8988T (cell line): ENCODE data around the gene USH2A.

Experiments used
- DNase-seq: peaks from one replicate; pipeline ENCODE4 v3.0.0; 2011

Gene USH2A

GRCh38 chr1:216270086-216270773, 153.0 kb downstream of the USH2A start:
- DNase-seq, result no peak

DNA sequence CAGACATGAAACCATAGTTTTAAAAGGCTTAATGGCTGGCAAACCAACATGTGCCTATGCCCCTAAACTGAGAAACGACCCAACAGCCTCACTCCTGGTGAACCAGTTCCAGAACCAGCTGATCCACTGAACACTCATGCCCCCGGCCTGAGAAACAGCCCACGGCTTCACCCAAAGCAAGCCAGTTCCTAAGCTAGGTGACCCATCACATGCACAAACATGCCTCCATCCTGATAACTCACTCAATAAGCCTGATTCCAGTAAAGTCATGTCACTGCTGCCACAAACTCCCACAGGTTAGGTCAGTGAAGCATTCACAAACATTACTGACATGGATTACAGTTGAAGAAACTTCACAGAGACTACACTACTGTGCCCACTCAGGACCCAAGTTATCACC, 161.6 kb downstream of the USH2A start:
- DNase-seq, result no peak

GRCh38 chr1:216258856-216259255, 164.4 kb downstream of the USH2A start:
- no peak for DNase-seq

- no peak for DNase-seq
Observed at GRCh38 chr1:216258386-216258785, 164.9 kb downstream of the USH2A start.

DNA sequence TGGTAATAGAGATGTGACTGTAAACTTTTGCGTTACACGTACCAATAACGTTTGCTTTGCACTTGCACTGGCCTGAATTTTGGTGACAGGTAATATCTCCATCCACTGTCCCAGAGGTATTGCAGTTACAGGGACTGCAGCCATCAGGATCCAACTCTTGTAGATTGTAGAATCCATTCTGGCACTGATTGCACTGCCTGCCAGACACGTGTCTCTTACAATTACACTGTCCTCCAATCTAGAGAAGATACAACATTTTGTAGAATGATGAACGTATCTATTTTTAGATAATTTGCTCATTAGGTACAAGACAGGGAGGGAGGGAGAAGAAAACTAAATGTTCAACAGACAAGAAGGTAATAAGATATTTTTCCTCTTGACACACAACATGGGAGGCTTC, 172.4 kb downstream of the USH2A start:
- DNase-seq, result no peak

DNA sequence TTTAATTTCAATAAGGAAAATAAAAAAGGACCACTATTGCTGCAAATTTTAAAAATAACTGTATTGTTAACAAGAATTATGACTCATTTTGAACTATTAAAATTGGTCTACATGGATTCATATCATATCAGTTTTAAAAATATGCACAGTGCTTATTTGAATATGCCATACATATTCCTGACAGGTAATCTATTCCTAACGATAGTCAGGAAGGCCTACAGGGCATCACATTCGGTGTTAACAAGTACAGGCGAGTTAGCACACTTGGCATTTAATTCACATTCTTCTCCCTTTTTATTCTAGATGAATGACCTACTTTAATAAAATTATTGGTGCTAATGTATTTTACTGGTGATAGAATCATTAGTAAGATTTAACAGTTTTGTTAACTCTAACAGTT, 174.6 kb downstream of the USH2A start:
- DNase-seq, result no peak

DNA sequence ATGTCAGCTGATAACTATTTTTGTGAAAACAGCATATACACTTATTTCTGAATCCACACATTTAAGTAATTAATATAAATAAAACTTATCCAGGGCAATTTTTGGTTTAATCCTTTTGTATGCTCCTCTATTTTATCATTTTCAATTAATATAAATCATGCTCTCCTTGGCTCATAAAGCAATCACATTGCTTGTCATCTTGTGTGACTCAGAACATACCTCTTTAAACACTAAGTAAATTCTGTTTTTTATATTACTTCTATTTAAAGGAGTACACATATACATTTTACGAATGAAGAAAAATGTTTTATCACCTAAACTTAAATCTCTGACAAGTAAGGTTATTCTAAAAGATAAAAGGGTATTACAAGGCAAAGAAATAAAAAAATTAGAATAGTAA, 175.3 kb downstream of the USH2A start:
- no peak for DNase-seq

GRCh38 chr1:216246577-216247203, 176.6 kb downstream of the USH2A start:
- no peak for DNase-seq

- DNase-seq, result no peak
Observed at GRCh38 chr1:216238844-216239243, 184.4 kb downstream of the USH2A start.

DNA sequence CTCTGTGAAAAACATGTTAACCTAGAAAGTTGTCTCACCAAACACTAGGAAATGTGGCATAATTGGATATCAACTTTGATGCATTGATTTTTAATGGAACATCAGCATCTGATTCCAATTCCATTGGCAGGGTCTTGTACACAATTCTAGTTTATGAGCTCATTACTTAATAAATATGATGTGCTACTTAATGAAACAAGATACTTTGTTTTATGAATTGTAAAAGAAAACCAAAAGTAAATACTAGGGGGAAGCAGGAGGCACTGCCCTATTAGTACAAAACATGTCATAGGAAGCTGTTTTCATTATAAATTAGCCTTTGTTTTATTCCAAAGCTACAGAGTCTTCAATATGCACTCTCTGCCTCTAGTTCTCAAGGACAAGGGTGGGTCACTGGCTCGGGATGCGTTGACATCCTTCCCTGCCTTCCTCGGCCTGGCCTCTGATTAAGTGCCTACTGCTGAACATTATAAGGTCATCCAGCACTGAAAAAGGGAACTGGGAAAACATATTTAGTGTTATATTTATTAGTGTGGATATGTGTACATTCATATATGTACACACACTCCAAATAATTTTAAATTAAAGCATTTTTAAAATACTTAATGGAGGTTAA, 185.2 kb downstream of the USH2A start:
- DNase-seq, result no peak

DNA sequence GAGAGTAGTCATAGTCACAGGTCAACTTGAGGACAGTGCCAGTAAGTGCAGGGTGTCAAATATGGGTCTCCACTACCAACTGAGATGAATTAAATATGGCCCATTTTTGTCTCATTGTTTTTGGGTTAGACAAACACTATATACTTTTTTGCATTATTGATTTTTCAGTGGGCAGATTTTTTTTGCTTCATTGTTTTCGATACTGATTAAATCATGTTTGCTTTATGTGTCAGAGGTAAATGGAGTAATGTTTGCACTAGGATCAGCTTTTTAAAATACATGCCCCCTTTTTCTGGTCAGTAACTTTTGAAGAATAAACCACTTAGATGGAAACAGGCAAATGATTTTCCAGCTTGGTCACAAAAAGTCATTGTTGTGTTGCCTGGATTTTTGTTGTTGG, 199.0 kb downstream of the USH2A start:
- no peak for DNase-seq

DNA sequence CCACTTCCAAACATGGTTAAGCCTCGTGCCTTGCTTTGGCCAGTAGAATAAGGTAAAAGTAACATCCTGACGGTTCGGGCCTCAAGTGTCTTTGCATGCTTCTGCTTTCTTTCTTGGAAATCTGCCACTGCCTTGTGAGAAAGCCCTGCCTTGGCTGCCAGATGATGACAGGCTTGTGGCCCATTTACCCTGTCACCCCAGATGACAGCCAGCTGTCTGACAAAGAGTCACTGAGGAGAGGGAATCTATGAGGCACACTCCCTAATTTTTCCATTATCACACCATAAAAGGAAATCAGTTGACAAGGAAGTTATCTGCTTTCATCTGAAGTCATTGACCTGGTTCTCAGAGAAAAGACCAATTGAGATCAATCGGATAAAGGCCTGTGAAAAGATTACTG, 199.8 kb downstream of the USH2A start:
- no peak for DNase-seq

DNA sequence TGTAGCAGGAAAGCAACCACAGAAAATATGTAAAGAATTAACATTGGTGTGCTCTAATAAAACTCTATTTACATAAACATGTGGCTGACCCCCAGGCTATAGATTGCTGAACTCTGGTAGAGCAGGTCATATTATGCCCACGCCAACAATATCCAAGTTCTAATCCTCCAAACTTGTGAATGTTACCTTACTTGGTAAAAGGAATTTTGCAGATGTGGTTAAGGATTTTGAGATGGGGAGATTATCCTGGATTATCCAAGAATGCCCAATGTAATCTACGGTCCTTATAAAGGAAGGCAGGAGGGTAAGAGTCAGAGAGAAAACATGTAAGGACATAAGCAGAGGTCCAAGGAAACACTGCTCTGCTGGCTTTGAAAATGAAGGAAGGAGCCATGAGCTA, 201.0 kb downstream of the USH2A start:
- DNase-seq, result no peak

DNA sequence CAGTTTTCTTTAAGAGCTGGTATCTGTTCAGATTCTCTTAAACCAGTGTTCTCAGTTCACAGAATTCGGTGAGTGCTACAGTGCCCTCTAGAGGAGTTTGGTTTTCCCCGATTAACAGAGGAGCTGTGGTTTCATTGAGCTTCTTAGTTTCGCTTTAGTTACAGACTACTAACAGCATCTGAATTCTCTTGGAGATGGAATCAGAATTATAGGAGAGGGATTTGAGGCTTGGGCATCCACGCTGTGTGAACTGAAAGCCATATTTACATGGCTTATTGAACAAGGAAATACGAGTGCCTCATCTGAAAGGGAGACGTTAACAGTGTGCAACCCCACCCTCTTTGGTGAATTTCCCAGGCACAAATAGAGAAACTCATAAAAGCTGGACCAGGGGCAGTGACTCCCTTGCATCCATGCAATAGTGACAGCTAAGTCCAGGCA, 202.0 kb downstream of the USH2A start:
- DNase-seq, result no peak

- DNase-seq, result no peak
Observed at GRCh38 chr1:216216305-216216704, 206.9 kb downstream of the USH2A start.

GRCh38 chr1:216215169-216215568, 208.1 kb downstream of the USH2A start:
- DNase-seq, result no peak

DNA sequence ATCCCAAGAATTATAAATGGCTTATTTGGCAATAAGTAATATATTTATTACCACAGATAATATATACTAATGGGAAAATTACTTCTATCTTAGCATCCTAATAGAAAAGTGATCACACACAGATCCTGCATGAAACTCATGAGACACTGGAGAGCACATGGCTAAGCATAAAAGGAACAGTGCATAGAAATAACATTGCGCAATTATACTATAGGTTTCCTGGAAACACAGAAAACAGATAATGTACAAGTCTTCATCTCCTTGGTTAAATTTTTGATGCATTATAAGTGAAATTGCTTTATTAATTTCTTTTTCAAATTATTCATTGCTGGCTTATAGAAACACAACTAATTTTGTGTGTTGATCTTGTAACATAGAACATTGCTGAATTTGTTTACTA, 210.4 kb downstream of the USH2A start:
- no peak for DNase-seq

DNA sequence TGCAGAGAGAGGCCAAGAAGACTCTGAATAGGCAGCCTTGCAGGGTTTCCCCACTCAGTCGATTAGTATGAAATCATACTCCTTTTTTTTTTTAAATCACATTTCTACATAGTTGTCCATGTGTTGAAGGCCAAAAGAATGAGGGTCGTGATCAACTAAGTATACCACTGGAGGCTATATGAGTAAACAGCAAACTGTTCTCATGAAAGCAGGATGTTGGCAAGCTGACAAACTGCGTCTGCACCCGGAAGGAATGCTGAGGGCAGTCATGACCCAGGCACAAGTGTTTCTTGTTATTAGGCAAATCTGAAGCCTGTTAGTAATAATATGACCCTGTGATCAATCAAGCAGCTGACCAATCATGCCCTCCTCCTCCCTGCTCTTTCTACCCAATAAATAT, 213.2 kb downstream of the USH2A start:
- no peak for DNase-seq

DNA sequence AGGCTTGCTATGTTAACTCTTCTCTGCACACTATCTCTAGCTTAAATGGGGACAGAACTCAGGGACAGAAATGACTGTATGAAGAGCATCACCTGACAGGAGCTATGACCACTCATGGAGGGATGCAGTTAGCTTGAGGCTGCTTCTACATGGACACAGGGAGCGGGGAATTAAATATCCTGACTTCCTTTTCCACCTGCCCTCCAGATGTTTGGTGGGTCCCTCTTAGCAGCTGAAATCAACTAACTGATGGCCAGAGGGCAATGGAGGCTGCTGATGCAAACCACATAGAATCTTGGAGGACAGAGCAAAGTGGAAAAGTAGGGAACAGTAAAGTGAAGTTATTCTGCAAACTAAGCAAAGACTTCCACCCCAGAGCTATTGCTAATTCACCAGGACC, 214.1 kb downstream of the USH2A start:
- DNase-seq, result no peak

GRCh38 chr1:216207154-216207553, 216.1 kb downstream of the USH2A start:
- no peak for DNase-seq

- no peak for DNase-seq
Observed at GRCh38 chr1:216205176-216205575, 218.1 kb downstream of the USH2A start.

DNA sequence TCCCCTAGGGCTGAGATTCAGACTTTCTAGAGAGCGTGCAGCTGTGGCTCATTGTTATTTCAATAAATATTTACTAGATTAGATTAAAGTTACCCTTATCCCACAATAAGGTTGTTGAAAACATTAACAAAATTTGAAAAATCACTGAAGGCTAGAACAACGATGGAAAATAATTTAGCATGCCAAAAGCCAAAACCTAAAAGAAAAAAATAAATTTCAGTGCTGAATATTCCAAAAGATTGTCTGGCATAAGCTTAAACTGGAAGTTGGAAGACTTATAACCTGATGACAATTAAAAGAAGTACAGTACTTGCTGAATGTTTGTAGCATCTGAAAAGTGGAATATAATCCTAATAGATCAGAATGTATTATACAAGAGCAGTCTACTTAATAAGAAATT, 221.3 kb downstream of the USH2A start:
- no peak for DNase-seq

GRCh38 chr1:216200941-216201340, 222.3 kb downstream of the USH2A start:
- no peak for DNase-seq

GRCh38 chr1:216194721-216195120, 228.5 kb downstream of the USH2A start:
- no peak for DNase-seq
